Skeletal muscle tissue (tissue), 4 donors: ENCODE data around the gene CTNNA3. TPM values are rescaled to one million over a fixed set of nuclear protein-coding genes. Genes with fewer than 3 reads are reported as not detected.

ENCODE experiments used
- H3K27ac ChIP-seq: one replicate; pipeline ENCODE4 v1.7.0; 2013; ENCODE audit warnings: mild to moderate bottlenecking, low read depth, low read length, inconsistent platforms
- H3K27me3 ChIP-seq, 3 donors: one replicate each; pipeline ENCODE4 v1.7.0; 2013; ENCODE audit warnings: low read length in 3 of 3; ENCODE audit not compliant: control insufficient read depth in 3 of 3, insufficient read depth in 3 of 3
- H3K36me3 ChIP-seq, 3 donors: one replicate each; pipeline ENCODE4 v1.7.0; 2013; ENCODE audit warnings: low read length in 3 of 3; ENCODE audit not compliant: control insufficient read depth in 3 of 3, insufficient read depth in 3 of 3
- H3K4me1 ChIP-seq, 3 donors: one replicate each; pipeline ENCODE4 v1.7.0; 2013; ENCODE audit warnings: low read length in 3 of 3, mild to moderate bottlenecking in 3 of 3; ENCODE audit not compliant: control insufficient read depth in 3 of 3, insufficient read depth in 3 of 3
- H3K4me3 ChIP-seq, 3 donors: one replicate each; pipeline ENCODE4 v1.7.0; 2013; ENCODE audit warnings: low read length in 3 of 3
- H3K9ac ChIP-seq, 3 donors: one replicate each; pipeline ENCODE4 v1.7.0; 2013; ENCODE audit warnings: low read length in 3 of 3, mild to moderate bottlenecking in 3 of 3, moderate library complexity in 2 of 3, low read depth in 1 of 3
- H3K9me3 ChIP-seq, 3 donors: one replicate each; pipeline ENCODE4 v1.7.0; 2013; ENCODE audit warnings: low read length in 3 of 3; ENCODE audit not compliant: control insufficient read depth in 3 of 3
- total RNA-seq: library from RNA; depleted of rRNA; stranded (reverse); fragments of >200 nt; gene quantifications from one replicate; pipeline ENCODE4 v1.2.3, GENCODE V29; 2014
- donor health status: Osteomylitis.

The CTNNA3 gene
- total RNA-seq, 1 donor from 2014 or later, result 24.0 TPM

DNA sequence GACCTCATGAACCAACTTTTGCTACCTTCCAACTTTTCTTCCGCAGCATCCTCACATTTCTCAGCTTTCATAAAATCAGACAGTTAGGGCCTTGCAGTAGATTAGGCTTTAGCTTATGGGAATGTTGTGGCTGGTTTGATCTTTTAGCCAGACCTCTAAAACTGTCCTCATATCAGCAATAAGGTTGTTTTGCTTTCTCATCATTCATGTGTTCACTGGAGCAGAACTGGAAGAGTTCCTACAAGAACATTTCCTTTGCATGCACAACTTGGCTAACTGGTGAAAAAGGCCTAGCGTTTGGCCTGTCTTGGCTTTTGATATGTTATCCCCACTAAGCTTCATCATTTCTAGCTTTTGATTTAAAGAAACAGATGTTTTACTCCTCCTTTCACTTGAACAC is 900.1 kb downstream of the CTNNA3 start:
- H3K27ac ChIP-seq, result no peak overlapping the region
- H3K4me3 ChIP-seq, result no peak overlapping the region
- H3K4me1 ChIP-seq, result peaks cover 0 to 3% (median 0%) of the 10 kb centered on the region in 3 donors
- no peaks in the 10 kb centered on the region for H3K27me3 ChIP-seq
- H3K9me3 ChIP-seq, result no peaks in the 10 kb centered on the region
- H3K9ac ChIP-seq, result no peak overlapping the region
- H3K36me3 ChIP-seq, result no peaks in the 10 kb centered on the region

DNA sequence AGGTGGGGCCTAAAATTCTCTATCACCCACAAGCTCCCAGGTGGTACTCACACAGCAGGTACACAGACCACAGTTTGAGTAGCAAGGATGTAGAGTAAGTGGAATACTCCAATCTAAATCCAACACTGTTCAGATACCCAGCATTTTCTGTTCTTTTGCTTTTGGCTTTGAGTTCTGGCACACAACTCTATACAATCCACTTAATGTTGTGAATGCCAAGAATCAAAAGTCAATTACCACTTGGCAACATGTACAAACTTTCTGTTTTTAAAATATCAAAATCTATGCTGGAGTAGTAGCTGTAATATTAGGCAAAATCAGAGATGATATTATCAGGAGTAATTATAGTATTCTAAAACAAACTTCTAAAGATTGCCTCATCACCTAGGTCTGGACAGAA is 903.6 kb downstream of the CTNNA3 start:
- H3K9ac ChIP-seq, result no peak overlapping the region
- no peak overlapping the region for H3K27ac ChIP-seq
- peaks cover 0 to 3% (median 0%) of the 10 kb centered on the region in 3 donors for H3K4me1 ChIP-seq
- H3K4me3 ChIP-seq, result no peak overlapping the region
- H3K36me3 ChIP-seq, result no peaks in the 10 kb centered on the region
- H3K27me3 ChIP-seq, result no peaks in the 10 kb centered on the region
- no peaks in the 10 kb centered on the region for H3K9me3 ChIP-seq

DNA sequence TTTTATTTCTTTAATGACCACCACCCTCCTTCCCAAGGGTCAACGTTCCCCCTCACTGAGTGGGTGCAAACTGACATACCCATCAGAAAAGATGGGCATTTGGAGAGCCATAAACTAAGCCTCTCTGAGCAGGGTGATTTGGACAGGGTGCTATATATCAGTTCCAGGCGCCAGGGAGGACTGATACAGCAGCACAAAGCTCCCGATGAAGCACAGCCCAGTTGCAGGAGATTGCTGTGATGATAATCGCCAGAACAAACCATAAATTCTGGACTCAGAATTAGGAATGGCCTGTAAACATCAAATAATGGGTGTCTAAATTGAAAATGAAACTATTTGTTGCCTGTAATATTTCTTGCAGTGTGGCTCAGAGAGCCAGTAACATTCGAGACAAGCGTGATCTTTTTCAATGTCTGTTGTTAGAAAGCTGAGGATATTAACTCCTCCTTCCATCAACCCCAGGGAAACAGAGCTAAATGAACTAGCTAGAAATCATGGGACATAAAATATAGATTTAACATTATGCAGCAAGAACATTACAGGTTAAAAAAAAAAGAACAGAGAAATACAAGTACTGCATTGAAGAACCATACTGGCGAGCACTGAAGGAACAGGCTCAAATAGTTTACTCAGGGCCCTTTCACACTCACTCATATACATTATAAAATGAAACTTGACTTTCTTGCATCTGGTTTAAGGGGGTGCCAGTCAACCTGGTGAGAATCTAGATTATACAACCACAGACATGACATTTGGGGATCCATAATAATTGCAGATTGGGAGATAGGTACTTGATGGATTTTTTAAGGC is 907.6 kb downstream of the CTNNA3 start:
- Histone ChIP-seq H3K9ac (no peak overlapping the region), H3K4me3 (no peak overlapping the region), H3K27ac (no peak overlapping the region), H3K36me3 (no peaks in the 10 kb centered on the region), H3K4me1 (no peaks in the 10 kb centered on the region), H3K9me3 (no peaks in the 10 kb centered on the region), H3K27me3 (no peaks in the 10 kb centered on the region)

DNA sequence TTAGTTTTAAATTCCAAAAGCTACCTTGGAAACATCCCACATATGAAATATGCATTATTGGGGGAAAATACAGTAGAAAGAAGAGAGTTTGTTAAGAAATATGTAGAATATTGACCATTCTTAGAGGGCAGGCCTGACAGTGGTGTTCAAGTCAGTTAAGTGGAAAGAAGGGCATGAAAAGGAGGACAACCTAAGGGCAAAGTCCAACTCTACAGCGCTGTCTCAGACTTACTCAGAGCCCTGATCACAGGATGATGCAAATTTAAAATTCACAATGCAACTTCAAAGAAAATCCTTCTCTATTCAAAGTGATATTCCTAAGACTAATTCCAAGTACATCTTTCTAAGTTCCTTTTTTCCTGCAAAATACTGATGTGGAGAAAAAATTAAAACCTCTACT is 909.3 kb downstream of the CTNNA3 start:
- H3K9ac ChIP-seq, result no peak overlapping the region
- H3K27me3 ChIP-seq, result no peaks in the 10 kb centered on the region
- H3K27ac ChIP-seq, result no peak overlapping the region
- no peaks in the 10 kb centered on the region for H3K4me1 ChIP-seq
- H3K9me3 ChIP-seq, result no peaks in the 10 kb centered on the region
- no peak overlapping the region for H3K4me3 ChIP-seq
- H3K36me3 ChIP-seq, result no peaks in the 10 kb centered on the region

DNA sequence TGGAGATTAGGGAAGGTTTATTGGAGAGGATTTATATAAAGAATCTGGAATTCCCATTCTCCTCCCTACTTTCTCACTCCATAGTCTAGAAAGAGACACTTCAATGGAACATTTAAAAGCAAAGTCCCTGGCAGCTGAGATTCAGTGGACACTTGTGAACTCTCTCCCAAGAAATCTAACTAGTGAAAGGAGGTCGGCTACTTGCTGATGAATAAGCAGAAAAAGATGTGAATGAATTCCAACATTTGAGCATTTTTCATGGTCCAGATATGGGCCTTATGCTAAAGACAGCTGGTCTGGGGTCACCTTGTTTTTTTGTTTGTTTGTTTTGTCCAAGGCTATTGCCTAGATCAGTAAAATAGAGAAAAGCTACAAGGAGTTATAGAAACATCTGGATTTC is 911.2 kb downstream of the CTNNA3 start:
- no peaks in the 10 kb centered on the region for H3K27me3 ChIP-seq
- no peak overlapping the region for H3K4me3 ChIP-seq
- H3K9me3 ChIP-seq, result no peaks in the 10 kb centered on the region
- no peak overlapping the region for H3K9ac ChIP-seq
- no peaks in the 10 kb centered on the region for H3K36me3 ChIP-seq
- no peaks in the 10 kb centered on the region for H3K4me1 ChIP-seq
- H3K27ac ChIP-seq, result no peak overlapping the region

DNA sequence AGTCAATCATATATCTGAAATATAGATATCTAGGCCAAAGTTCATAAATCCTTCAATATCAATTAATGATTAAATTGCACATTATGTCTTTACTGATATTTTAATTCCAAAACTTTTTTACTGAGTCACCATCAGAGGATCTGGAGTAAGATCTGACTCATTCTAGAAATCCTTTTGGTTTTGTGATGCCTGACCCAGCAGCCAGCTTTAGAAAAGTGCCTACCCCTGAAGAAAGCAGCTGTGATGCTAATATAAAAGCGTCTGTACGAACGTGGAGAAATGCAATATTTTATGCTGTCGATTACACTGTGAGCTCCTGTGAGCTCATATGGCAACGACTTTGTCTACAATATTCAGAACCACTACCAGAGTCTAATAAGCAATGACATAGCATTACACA is 912.7 kb downstream of the CTNNA3 start:
- no peaks in the 10 kb centered on the region for H3K36me3 ChIP-seq
- no peak overlapping the region for H3K4me3 ChIP-seq
- H3K9me3 ChIP-seq, result no peaks in the 10 kb centered on the region
- no peak overlapping the region for H3K27ac ChIP-seq
- no peaks in the 10 kb centered on the region for H3K4me1 ChIP-seq
- H3K27me3 ChIP-seq, result no peaks in the 10 kb centered on the region
- no peak overlapping the region for H3K9ac ChIP-seq

DNA sequence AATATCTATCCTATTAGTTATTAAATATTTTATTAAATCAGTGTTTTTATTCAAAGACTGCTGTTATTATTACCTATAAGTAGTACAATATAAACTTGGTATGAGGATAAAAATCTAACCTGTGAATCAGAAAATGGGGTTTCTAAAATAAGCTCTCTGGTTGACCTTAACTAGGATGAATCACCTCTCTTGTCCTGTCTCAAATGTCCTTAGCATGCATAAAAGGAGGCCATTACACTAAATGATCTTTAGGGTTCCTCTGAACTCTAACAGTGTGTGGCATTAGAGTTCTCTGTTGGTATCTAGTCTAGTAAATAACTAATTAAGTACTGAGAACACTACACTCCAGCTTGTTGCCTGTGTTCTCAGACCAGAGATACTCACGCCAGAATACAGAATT is 913.2 kb downstream of the CTNNA3 start:
- no peak overlapping the region for H3K4me3 ChIP-seq
- no peaks in the 10 kb centered on the region for H3K4me1 ChIP-seq
- H3K9ac ChIP-seq, result no peak overlapping the region
- H3K27me3 ChIP-seq, result no peaks in the 10 kb centered on the region
- no peaks in the 10 kb centered on the region for H3K36me3 ChIP-seq
- no peaks in the 10 kb centered on the region for H3K9me3 ChIP-seq
- no peak overlapping the region for H3K27ac ChIP-seq

DNA sequence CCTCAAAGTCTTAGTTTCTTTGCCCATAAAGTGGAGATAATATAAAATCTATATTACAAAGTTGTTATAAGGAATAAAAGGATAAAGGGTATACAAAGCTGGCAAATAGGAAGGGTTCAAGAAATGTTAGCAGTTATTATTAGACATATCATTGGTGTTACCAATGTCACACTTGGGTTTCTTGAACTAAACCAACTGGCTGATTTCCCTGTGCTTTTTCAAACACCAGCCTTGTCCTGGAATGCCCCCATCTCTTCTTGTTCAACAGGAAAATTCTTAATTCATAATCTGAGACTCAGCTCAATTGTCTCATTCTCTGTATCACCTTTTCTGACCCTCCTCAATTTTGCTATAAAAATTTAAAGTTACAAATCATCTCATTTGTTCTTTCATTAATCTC is 913.9 kb downstream of the CTNNA3 start:
- Histone ChIP-seq H3K4me1 (no peaks in the 10 kb centered on the region), H3K4me3 (no peak overlapping the region), H3K36me3 (no peaks in the 10 kb centered on the region), H3K9me3 (no peaks in the 10 kb centered on the region), H3K27me3 (no peaks in the 10 kb centered on the region), H3K9ac (no peak overlapping the region), H3K27ac (no peak overlapping the region)

DNA sequence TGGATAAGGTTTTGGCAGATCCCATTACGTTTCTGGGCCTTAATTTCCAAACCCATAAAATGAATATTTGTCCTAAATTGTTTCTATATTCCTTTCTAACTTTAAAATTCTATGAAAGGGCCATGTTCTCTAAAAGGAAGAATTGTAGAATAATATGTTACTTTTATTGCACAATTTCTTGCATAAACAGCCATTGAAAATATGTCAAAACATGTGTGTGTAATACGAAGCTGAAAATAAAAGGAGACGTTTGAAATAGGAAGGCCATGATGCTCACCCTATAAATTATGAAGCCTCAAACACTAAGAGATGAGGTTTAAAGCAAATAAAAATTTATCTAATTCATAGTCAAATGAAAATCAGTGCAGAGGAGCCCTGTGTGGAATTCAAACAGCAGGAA is 915.2 kb downstream of the CTNNA3 start:
- no peak overlapping the region for H3K9ac ChIP-seq
- no peaks in the 10 kb centered on the region for H3K36me3 ChIP-seq
- H3K4me3 ChIP-seq, result no peak overlapping the region
- no peaks in the 10 kb centered on the region for H3K27me3 ChIP-seq
- H3K9me3 ChIP-seq, result no peaks in the 10 kb centered on the region
- no peaks in the 10 kb centered on the region for H3K4me1 ChIP-seq
- no peak overlapping the region for H3K27ac ChIP-seq

DNA sequence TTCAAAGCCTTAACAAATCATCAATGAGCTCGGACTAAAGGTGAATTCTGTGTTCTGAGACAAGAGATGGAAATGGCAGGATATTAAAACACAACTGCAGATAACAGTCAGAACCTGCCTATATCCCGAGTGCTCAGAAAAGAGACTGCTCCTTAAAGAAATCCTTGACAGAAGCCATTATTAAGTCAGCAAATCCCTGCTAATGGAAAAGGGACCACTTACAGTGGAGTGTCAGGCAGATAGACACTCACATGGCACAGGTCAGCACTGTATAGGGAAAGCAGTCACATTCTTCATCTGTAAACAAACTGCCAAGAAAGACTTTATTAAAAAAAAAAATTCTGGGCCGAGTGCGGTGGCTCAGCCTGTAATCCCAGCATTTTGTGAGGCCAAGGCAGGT is 917.6 kb downstream of the CTNNA3 start:
- Histone ChIP-seq H3K4me3 (no peak overlapping the region), H3K4me1 (no peaks in the 10 kb centered on the region), H3K27me3 (no peaks in the 10 kb centered on the region), H3K36me3 (no peaks in the 10 kb centered on the region), H3K9ac (no peak overlapping the region), H3K9me3 (no peaks in the 10 kb centered on the region), H3K27ac (no peak overlapping the region)
